ENCODE measurements around the gene POLE.

- no peak for TF ChIP-seq CTCF (IDR thresholded peaks at IDR 0.05)
- no peak for TF ChIP-seq POLR2A (IDR thresholded peaks at IDR 0.05)
Measured at GRCh38 chr12:132662901-132663755, 24.0 kb downstream of the POLE start.

All from Peyer's patch (tissue), 4 donors.